ENCODE data around the gene ELFN1.
"Not testable (repeated sequence)": the region's sequence is repeated elsewhere in the genome, so short reads cannot be mapped to it uniquely, and the experiment has no call there.

The ELFN1 gene

GRCh38 chr7:1762238-1762945 lies 92.3 kb downstream of the ELFN1 start:
- DNase-seq = no peak

GRCh38 chr7:1763033-1763432 lies 93.0 kb downstream of the ELFN1 start:
- no peak for DNase-seq

- not testable (repeated sequence) for DNase-seq
Measured at GRCh38 chr7:1763911-1764310, 93.8 kb downstream of the ELFN1 start.

- DNase-seq = no peak
Measured at GRCh38 chr7:1765336-1765735, 95.3 kb downstream of the ELFN1 start.

GRCh38 chr7:1767524-1767923 lies 97.4 kb downstream of the ELFN1 start:
- no peak for DNase-seq

- no peak for DNase-seq
Measured at GRCh38 chr7:1768832-1769231, 98.8 kb downstream of the ELFN1 start.

- no peak for DNase-seq
Measured at GRCh38 chr7:1769286-1770200, 99.5 kb downstream of the ELFN1 start.

- DNase-seq = no peak
Measured at GRCh38 chr7:1770331-1770730, 100.3 kb downstream of the ELFN1 start.

GRCh38 chr7:1775389-1775788 lies 105.3 kb downstream of the ELFN1 start:
- no peak for DNase-seq

GRCh38 chr7:1777122-1777521 lies 107.0 kb downstream of the ELFN1 start:
- DNase-seq = no peak

GRCh38 chr7:1779445-1779844 lies 109.4 kb downstream of the ELFN1 start:
- DNase-seq = no peak

- DNase-seq = no peak
Measured at GRCh38 chr7:1781369-1781768, 111.3 kb downstream of the ELFN1 start.

GRCh38 chr7:1785839-1786238 lies 115.8 kb downstream of the ELFN1 start:
- no peak for DNase-seq

- no peak for DNase-seq
Measured at GRCh38 chr7:1787241-1787640, 117.2 kb downstream of the ELFN1 start.

GRCh38 chr7:1787681-1788235 lies 117.7 kb downstream of the ELFN1 start:
- DNase-seq = no peak

- no peak for DNase-seq
Measured at GRCh38 chr7:1794888-1795542, 124.9 kb downstream of the ELFN1 start.
